Activated CD8-positive, alpha-beta T cell treated with anti-CD3 and anti-CD28 coated beads for 36 hours (primary cell): ENCODE data around the gene EPC2. TPM values are rescaled to one million over a fixed set of nuclear protein-coding genes. Genes with fewer than 3 reads are reported as not detected.
A peak's percentile ranks its signal among the peaks of the same experiment; 100 is the strongest.

Source experiments
- ATAC-seq: fragments of 200-7000 bp; cut with Tn5 transposase; one replicate; pipeline ENCODE4 v1.10.0; 2021; ENCODE audit warnings: mild to moderate bottlenecking, moderate library complexity
- CTCF ChIA-PET: fragments of 350-600 bp; sonication (Branson Sonifier 250); formaldehyde crosslinking; loops from one replicate; lab custom pipeline; 2021; ENCODE audit warnings: antibody characterized with exemption; lab: Charles Lee
- POLR2A ChIA-PET: fragments of 350-600 bp; sonication (Branson Sonifier 250); formaldehyde crosslinking; loops from one replicate; lab custom pipeline; 2021; ENCODE audit warnings: antibody characterized with exemption; lab: Charles Lee
- DNase-seq: peaks from one replicate; pipeline ENCODE4 v3.0.0-alpha.2; 2020
- H3K27ac Mint-ChIP-seq: one replicate; pipeline ENCODE4 v1.8.0; 2021; ENCODE audit warnings: mild to moderate bottlenecking, mixed read lengths
- H3K27me3 Mint-ChIP-seq: one replicate; pipeline ENCODE4 v1.8.0; 2021; ENCODE audit warnings: mixed read lengths
- H3K36me3 Mint-ChIP-seq: one replicate; pipeline ENCODE4 v1.8.0; 2021; ENCODE audit warnings: low read depth, mixed read lengths
- H3K4me1 Mint-ChIP-seq: one replicate; pipeline ENCODE4 v1.8.0; 2021; ENCODE audit warnings: low read depth, mixed read lengths
- H3K4me3 Mint-ChIP-seq: one replicate; pipeline ENCODE4 v1.8.0; 2021; ENCODE audit warnings: mild to moderate bottlenecking, moderate library complexity, mixed read lengths
- H3K9me3 Mint-ChIP-seq: one replicate; pipeline ENCODE4 v1.8.0; 2021; ENCODE audit warnings: mixed read lengths
- intact Hi-C: fragments of 100-400 bp; cut with micrococcal nuclease; formaldehyde crosslinking; loops from one replicate; pipeline ENCODE4 v1.10.0; 2022
- total RNA-seq, 2 experiments: library from RNA; stranded (reverse); gene quantifications; one replicate each; pipeline ENCODE4 v1.2.3, GENCODE V29; 2021
- TF ChIP-seq, protein P1 (sequence below): fragments of 200-600 bp; IDR thresholded peaks from one replicate; pipeline ENCODE4 v1.8.0; 2022; ENCODE audit warnings: antibody characterized with exemption, mild to moderate bottlenecking

Gene EPC2
- total RNA-seq, 2 experiments from 2014 or later: 19.3 to 20.0 TPM

DNA sequence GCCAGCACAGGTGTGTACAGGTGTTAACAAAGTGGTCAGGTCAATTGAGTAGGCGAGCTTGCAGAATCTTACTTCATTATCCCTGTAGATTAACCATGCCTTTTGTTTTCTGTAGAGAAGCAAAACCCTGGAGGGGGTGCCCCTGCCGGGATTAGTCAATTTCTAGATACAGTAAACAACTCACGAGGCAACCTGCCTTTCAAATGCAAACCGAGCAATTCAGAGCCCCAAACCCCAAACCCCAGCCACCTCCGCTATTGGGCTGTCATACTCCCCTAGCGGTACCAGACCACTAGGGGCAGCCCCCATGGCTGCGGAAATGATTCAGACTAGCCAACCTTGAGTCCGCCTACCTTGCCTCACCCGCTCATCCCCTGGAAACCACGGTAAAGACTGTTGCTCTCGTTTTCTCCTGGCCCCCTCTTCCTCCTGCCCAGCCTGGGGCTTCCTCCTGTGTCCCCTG is 169.1 kb downstream of the EPC2 start:
- ChIA-PET CTCF (no interaction called here), POLR2A (interaction anchor here (0.7 to 1.3 kb wide), 2 partner anchors 837 to 974 kb away, joined by 3 read pairs; no protein-coding TSS in a partner anchor)
- no peaks in the 10 kb centered on the region for H3K9me3 Mint-ChIP-seq
- H3K27ac Mint-ChIP-seq: peak overlapping the region; percentile 23
- peaks cover 20% of the 10 kb centered on the region for H3K4me1 Mint-ChIP-seq
- H3K27me3 Mint-ChIP-seq: peaks cover 15% of the 10 kb centered on the region
- intact Hi-C loops: no loop called here
- TF ChIP-seq, protein P1, sequence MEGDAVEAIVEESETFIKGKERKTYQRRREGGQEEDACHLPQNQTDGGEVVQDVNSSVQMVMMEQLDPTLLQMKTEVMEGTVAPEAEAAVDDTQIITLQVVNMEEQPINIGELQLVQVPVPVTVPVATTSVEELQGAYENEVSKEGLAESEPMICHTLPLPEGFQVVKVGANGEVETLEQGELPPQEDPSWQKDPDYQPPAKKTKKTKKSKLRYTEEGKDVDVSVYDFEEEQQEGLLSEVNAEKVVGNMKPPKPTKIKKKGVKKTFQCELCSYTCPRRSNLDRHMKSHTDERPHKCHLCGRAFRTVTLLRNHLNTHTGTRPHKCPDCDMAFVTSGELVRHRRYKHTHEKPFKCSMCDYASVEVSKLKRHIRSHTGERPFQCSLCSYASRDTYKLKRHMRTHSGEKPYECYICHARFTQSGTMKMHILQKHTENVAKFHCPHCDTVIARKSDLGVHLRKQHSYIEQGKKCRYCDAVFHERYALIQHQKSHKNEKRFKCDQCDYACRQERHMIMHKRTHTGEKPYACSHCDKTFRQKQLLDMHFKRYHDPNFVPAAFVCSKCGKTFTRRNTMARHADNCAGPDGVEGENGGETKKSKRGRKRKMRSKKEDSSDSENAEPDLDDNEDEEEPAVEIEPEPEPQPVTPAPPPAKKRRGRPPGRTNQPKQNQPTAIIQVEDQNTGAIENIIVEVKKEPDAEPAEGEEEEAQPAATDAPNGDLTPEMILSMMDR: no peak
- no peaks in the 10 kb centered on the region for H3K36me3 Mint-ChIP-seq
- H3K4me3 Mint-ChIP-seq: no peak overlapping the region
- DNase-seq: peak; percentile 88
- peak; percentile 98 for ATAC-seq

DNA sequence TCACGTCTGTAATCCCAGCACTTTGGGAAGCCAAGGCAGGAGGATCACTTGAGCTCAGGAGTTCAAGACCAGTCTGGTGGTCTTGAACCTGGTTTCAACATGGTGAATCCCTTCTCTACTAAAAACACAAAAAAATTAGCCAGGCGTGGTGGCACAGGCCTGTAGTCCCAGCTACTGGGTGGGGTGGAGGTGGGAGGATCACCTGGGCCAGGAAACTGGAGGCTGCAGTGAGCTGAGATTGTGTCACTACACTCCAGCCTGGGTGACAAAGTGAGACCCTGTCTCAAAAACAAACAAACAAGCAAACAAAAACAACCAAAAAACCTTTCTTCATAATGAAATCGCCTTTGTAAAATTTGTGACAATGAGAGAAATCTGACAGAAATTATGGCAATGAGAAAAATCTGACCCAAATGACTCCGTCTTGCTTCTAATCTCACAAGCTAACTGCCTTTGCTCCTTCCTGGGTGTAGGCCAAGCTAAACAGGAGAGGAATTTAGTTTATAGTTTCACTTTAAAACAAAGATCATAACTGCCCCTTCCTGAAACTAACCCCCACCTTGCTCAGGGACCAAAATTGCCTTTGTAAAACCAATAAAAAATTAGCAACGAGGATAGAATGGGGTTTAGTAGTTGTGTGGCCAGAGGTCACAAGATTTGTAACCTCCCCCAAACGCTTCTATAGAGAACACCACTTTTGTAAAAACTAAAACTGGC is 169.8 kb downstream of the EPC2 start:
- no peaks in the 10 kb centered on the region for H3K9me3 Mint-ChIP-seq
- CTCF ChIA-PET: interaction anchor here (0.7 to 1.3 kb wide), 2 partner anchors 36 to 426 kb away, joined by 3 read pairs; no protein-coding TSS in a partner anchor
- no peaks in the 10 kb centered on the region for H3K36me3 Mint-ChIP-seq
- no peak for DNase-seq
- peak; percentile 10 for ATAC-seq
- peaks cover 20% of the 10 kb centered on the region for H3K4me1 Mint-ChIP-seq
- TF ChIP-seq, protein P1: no peak
- intact Hi-C loops: no loop called here
- peaks cover 18% of the 10 kb centered on the region for H3K27me3 Mint-ChIP-seq
- peak overlapping the region; percentile 23 for H3K27ac Mint-ChIP-seq
- H3K4me3 Mint-ChIP-seq: no peak overlapping the region
- POLR2A ChIA-PET: interaction anchor here (0.7 to 1.3 kb wide), 2 partner anchors 836 to 975 kb away, joined by 3 read pairs; no protein-coding TSS in a partner anchor

GRCh38 chr2:148814860-148815419 is 170.4 kb downstream of the EPC2 start:
- H3K27ac Mint-ChIP-seq: no peak overlapping the region
- TF ChIP-seq, protein P1: no peak
- no peaks in the 10 kb centered on the region for H3K9me3 Mint-ChIP-seq
- peaks cover 18% of the 10 kb centered on the region for H3K27me3 Mint-ChIP-seq
- CTCF ChIA-PET: interaction anchor here (0.7 to 1.3 kb wide), 2 partner anchors 35 to 427 kb away, joined by 3 read pairs; no protein-coding TSS in a partner anchor
- DNase-seq (no peak), ATAC-seq (no peak)
- POLR2A ChIA-PET: interaction anchor here (1.3 kb wide), 1 partner anchor 975 kb away, joined by 3 read pairs; no protein-coding TSS in a partner anchor
- peaks cover 20% of the 10 kb centered on the region for H3K4me1 Mint-ChIP-seq
- H3K4me3 Mint-ChIP-seq: no peak overlapping the region
- no peaks in the 10 kb centered on the region for H3K36me3 Mint-ChIP-seq
- intact Hi-C loops: no loop called here

GRCh38 chr2:148816176-148816575 is 171.6 kb downstream of the EPC2 start:
- Mint-ChIP-seq H3K36me3 (no peaks in the 10 kb centered on the region), H3K4me3 (no peak overlapping the region), H3K4me1 (peaks cover 20% of the 10 kb centered on the region), H3K27ac (no peak overlapping the region), H3K27me3 (peaks cover 18% of the 10 kb centered on the region), H3K9me3 (no peaks in the 10 kb centered on the region)
- ATAC-seq (no peak), DNase-seq (no peak)
- ChIA-PET CTCF (interaction anchor here (1.5 kb wide), 1 partner anchor 24 kb away, joined by 3 read pairs; no protein-coding TSS in a partner anchor), POLR2A (no interaction called here)
- intact Hi-C loops: no loop called here
- TF ChIP-seq, protein P1: no peak
